Activated CD8-positive, alpha-beta T cell treated with anti-CD3 and anti-CD28 coated beads, Interleukin-2, amount 10 ng/mL, durations not matched to agents 7 days and 5 days (primary cell): ENCODE results near the gene NAT8L. TPM values are rescaled to one million over a fixed set of nuclear protein-coding genes. Genes with fewer than 3 reads are reported as not detected.

Experiments
- ATAC-seq: fragments of 150-1000 bp; cut with Tn5 transposase; one replicate; pipeline ENCODE4 v1.10.0; 2021; ENCODE audit warnings: moderate library complexity
- CTCF ChIA-PET: fragments of 350-600 bp; sonication (Branson Sonifier 250); formaldehyde crosslinking; loops from one replicate; lab custom pipeline; 2021; ENCODE audit warnings: antibody characterized with exemption; lab: Charles Lee
- POLR2A ChIA-PET: fragments of 350-600 bp; sonication (Branson Sonifier 250); formaldehyde crosslinking; loops from one replicate; lab custom pipeline; 2021; ENCODE audit warnings: antibody characterized with exemption; lab: Charles Lee
- DNase-seq: peaks from one replicate; pipeline ENCODE4 v3.0.0-alpha.2; 2020
- H3K27ac Mint-ChIP-seq: one replicate; pipeline ENCODE4 v1.8.0; 2021; ENCODE audit warnings: mild to moderate bottlenecking, mixed read lengths
- H3K27me3 Mint-ChIP-seq: one replicate; pipeline ENCODE4 v1.8.0; 2021; ENCODE audit warnings: low read depth, mixed read lengths
- H3K36me3 Mint-ChIP-seq: one replicate; pipeline ENCODE4 v1.8.0; 2021; ENCODE audit warnings: low read depth, mixed read lengths
- H3K4me1 Mint-ChIP-seq: one replicate; pipeline ENCODE4 v1.8.0; 2021; ENCODE audit warnings: low read depth, mixed read lengths
- H3K4me3 Mint-ChIP-seq: one replicate; pipeline ENCODE4 v1.8.0; 2021; ENCODE audit warnings: mild to moderate bottlenecking, mixed read lengths
- H3K9me3 Mint-ChIP-seq: one replicate; pipeline ENCODE4 v1.8.0; 2022; ENCODE audit warnings: mixed read lengths; ENCODE audit not compliant: insufficient read depth
- total RNA-seq, 2 experiments: library from RNA; stranded (reverse); gene quantifications; one replicate each; pipeline ENCODE4 v1.2.3, GENCODE V29; 2021

The NAT8L gene
- total RNA-seq, 2 experiments from 2014 or later, result 0.05 TPM; not detected in 1

DNA sequence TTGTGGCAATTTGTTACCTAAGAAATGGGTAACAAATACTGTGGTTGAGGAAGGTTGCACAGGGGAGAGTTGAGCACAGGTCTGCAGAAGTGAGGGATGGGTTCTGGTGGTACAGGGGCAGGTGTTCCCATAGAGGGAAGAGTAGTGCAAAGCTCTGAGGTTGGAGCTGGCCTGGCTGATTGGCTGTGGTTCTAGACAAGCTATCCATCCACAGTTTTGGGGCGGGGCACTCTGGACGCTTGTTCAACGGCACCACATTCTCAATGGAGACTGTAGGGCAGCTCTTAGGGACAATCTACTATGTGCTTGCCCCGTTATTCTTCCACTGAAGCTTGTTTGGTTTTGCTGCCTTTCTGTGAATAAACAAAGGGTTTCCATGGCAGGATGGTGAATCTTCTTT lies 35.4 kb downstream of the NAT8L start:
- ATAC-seq, result no peak

DNA sequence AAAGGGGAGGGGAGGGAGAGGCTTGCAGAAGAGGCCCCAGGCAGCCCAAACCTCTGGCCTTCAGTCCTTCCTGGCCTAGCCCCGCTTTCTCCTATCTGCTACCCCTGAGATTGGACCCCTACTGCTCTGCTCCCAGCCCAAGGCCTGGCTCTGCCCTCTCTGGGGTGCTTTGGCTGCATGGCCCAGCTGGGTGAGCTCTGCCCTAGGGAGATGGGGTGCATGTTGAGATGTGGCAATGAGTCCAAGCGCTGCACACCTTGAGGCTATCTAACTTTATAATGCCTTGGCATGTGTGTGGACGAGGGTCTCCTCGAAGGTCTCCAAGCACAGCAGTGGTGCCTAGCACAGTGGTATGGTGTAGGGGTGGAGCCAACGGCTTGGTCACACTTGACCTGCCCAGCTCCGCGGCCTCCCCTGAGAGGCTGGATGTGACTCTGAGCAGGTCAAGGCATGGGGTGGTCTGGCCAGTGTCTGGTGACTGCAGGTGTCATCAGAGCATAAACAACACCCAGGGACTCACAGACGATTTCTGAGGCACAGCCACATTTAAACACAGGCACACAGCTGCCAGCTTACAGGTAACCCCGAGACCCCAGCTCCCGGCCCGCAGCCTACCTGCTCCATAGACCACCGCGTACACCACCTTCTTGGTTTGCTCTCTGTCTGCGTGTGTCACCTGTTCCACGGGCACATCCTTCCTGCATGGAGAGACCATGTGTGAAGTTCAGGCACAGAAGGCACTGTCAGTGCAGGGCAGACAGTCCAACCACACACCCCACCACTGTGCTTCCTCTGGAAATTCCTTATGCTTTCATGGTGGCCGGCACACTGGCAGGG lies 36.3 kb downstream of the NAT8L start:
- Mint-ChIP-seq H3K9me3 (no peaks in the 10 kb centered on the region), H3K27me3 (peaks cover 10% of the 10 kb centered on the region), H3K36me3 (no peaks in the 10 kb centered on the region), H3K4me3 (no peak overlapping the region), H3K4me1 (no peaks in the 10 kb centered on the region), H3K27ac (no peak overlapping the region)
- ATAC-seq (no peak), DNase-seq (no peak)
- CTCF ChIA-PET, result no interaction called here
- POLR2A ChIA-PET, result no interaction called here

More for the DNA sequence above, 35.4 kb downstream of the NAT8L start:
- DNase-seq, result no peak
- H3K4me1 Mint-ChIP-seq, result no peaks in the 10 kb centered on the region
- no peaks in the 10 kb centered on the region for H3K36me3 Mint-ChIP-seq
- peaks cover 13% of the 10 kb centered on the region for H3K27me3 Mint-ChIP-seq
- no peak overlapping the region for H3K27ac Mint-ChIP-seq
- H3K9me3 Mint-ChIP-seq, result no peaks in the 10 kb centered on the region
- H3K4me3 Mint-ChIP-seq, result no peak overlapping the region
- ChIA-PET CTCF (no interaction called here), POLR2A (no interaction called here)

DNA sequence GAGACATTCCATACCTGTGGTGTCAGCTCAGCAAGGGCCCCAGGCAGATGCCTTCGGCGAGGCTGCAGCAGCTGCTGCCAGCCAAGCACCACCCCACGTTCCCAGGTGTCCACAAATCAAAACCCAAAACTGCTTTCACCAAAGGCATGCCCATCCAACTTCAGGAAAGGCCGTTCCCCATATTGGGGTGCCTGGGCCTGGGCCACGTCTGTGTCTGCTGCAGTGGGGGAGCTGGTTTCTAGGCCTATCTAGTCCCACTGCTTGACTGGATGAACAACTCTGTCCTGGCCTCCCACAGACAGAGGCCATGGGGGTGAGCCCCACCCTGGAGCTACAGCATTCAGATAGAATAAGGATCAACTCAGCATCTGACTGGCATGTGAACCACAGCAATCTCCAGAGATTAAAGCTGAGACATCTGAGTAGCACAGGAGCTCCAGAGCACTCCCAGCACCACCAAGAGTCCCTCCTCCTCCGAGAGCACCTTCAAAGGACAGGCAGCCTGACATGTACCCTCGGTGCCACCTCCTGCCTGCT lies 37.0 kb downstream of the NAT8L start:
- CTCF ChIA-PET, result no interaction called here
- POLR2A ChIA-PET, result no interaction called here
- Mint-ChIP-seq H3K27ac (no peak overlapping the region), H3K27me3 (peaks cover 10% of the 10 kb centered on the region), H3K4me1 (no peaks in the 10 kb centered on the region), H3K9me3 (no peaks in the 10 kb centered on the region), H3K4me3 (no peak overlapping the region), H3K36me3 (no peaks in the 10 kb centered on the region)
- DNase-seq, result no peak
- ATAC-seq, result no peak

DNA sequence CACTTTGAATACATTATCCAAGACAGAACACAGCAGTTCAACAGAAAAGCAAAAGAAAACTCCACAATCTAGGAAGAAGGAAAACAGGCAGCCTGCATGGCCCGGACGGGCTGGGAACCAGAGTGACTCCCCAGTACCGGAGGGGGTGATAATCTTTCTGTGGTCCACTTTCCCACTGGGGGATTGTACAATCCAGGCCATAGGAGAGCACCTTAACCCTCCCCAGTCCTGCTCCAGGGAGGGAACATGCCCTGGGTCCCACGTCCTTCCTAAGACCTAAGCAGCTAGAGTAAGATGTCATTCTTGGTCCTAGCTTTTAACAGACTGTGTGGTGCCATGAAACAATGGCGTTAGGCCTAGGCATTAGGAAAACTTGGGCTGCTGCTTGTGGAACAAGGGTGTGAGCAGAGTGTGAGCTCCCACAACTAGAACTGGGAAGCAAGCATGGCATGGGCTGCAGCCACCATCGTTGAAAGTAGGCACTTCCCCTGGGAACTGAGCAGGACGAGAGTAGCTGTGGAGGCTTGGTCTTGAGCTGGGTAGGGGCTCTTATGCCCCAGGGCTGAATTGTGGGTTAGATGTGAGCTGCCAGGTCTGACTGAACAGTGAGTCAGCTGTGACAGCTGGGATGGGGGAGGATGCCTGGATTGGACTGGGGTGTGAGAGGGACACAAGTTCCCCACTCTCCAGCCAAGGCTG lies 42.4 kb downstream of the NAT8L start:
- no peak overlapping the region for H3K4me3 Mint-ChIP-seq
- H3K27me3 Mint-ChIP-seq, result peaks cover 16% of the 10 kb centered on the region
- H3K36me3 Mint-ChIP-seq, result peaks cover 7% of the 10 kb centered on the region
- H3K4me1 Mint-ChIP-seq, result peaks cover 4% of the 10 kb centered on the region
- peaks cover 20% of the 10 kb centered on the region for H3K9me3 Mint-ChIP-seq
- POLR2A ChIA-PET, result no interaction called here
- ATAC-seq (no peak), DNase-seq (no peak)
- CTCF ChIA-PET, result no interaction called here
- H3K27ac Mint-ChIP-seq, result no peak overlapping the region

DNA sequence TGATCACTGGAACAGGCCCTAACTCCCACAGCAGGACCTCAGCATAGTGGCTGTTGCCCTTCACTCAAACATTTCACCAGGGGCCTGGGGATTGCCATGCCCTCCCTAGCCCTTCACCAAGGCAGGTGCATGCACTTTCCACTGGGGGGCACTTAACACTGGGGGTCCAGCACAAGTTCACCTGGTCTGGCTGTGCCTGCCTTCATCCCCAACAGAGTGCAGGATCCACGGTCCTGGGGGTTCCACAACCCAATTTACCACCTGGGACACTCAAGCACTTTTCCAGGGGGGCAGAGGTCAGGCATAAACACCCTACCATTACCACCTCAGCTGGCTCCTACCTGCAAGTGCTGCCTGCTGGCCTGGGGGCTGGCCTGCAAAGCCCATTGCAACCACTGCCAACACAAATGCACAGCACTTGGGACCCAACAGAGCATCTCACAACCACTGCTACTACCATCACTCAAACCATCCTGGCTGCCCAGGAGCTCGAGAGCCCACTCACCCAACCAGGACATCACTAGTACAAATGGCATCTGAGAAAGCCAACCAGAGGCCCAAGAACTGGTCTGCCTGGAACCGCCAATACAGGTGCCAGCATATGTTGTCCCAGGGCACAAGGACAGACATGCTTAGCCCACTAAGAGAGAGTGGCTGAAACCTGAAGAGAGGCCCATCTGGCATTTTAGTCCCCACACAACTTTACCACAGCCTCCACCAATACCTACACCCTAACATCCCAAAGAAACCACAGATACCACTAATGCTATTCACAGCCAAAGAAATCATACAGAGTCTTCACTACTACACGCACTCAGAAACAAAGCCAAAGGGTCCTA lies 43.1 kb downstream of the NAT8L start:
- Mint-ChIP-seq H3K9me3 (peaks cover 20% of the 10 kb centered on the region), H3K4me1 (peaks cover 4% of the 10 kb centered on the region), H3K4me3 (no peak overlapping the region), H3K27ac (no peak overlapping the region), H3K27me3 (peaks cover 16% of the 10 kb centered on the region), H3K36me3 (peaks cover 7% of the 10 kb centered on the region)
- POLR2A ChIA-PET, result no interaction called here
- no peak for ATAC-seq
- DNase-seq, result no peak
- CTCF ChIA-PET, result no interaction called here

DNA sequence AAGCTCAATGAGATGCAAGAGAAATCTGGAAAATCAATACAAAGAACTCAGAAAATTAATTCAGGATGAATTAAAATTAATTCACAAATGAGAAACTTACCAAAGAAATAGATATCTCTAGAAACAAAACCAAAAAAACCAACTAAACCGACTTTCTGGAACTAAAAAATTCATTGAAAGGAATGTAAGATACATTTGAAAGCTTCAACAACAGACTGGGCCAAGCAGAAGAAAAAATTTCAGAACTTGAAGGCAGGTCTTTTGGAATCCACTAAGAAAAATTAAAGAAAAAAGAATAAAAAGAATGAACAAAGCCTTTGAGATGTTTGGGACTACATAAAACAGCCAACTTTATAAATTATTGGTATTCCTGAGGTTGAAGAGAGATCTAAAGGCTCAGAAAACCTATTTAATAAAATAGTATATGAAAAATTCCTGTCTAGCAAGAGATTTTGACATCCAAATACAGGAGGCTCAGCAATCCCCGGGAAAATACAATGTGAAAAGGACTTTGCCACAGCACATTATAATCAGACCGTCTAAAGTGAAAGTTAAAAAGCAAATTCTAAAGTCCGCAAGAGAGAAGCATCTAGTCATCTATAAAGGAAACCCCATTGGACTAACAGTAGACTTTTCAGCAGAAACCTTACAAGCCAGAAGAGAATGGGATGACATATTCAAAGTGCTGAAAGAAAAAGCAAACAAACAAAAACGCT lies 44.2 kb downstream of the NAT8L start:
- H3K27ac Mint-ChIP-seq, result no peak overlapping the region
- peaks cover 16% of the 10 kb centered on the region for H3K27me3 Mint-ChIP-seq
- H3K9me3 Mint-ChIP-seq, result peaks cover 20% of the 10 kb centered on the region
- ATAC-seq (no peak), DNase-seq (no peak)
- peaks cover 4% of the 10 kb centered on the region for H3K4me1 Mint-ChIP-seq
- H3K4me3 Mint-ChIP-seq, result no peak overlapping the region
- POLR2A ChIA-PET, result no interaction called here
- CTCF ChIA-PET, result no interaction called here
- peaks cover 7% of the 10 kb centered on the region for H3K36me3 Mint-ChIP-seq

DNA sequence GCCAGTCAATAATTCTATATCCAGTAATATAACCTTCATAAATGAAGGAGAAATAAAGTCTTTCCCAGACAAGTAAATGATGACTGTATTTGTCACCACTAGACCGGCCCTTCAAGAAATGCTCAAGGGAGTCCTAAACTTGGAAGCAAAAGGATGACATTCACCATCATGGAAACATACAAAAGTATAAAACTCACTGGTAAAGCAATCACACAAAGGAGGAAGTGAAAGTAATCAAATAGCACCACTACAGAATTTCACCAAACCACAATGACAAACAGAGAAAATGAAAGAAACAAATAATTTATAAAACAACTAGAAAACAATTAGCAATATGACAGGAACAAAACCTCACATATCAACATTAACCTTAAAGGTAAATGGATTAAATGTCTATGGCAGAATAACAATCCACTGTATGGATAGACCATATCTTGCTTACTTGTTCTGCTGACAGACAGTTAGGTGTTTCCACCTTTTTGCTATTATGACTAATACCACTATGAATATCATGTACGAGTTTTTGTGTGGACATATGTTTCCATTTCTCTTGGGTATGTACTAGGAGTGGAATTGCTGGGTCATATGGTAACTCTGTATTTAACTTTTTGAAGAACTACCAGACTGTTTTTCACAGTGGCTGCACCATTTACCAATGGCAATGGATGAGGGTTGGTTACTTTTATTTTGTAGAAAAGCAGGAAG lies 44.9 kb downstream of the NAT8L start:
- POLR2A ChIA-PET, result no interaction called here
- Mint-ChIP-seq H3K36me3 (peaks cover 7% of the 10 kb centered on the region), H3K27ac (no peak overlapping the region), H3K9me3 (peaks cover 20% of the 10 kb centered on the region), H3K4me1 (peaks cover 4% of the 10 kb centered on the region), H3K27me3 (peaks cover 13% of the 10 kb centered on the region), H3K4me3 (no peak overlapping the region)
- CTCF ChIA-PET, result no interaction called here
- no peak for ATAC-seq
- no peak for DNase-seq

DNA sequence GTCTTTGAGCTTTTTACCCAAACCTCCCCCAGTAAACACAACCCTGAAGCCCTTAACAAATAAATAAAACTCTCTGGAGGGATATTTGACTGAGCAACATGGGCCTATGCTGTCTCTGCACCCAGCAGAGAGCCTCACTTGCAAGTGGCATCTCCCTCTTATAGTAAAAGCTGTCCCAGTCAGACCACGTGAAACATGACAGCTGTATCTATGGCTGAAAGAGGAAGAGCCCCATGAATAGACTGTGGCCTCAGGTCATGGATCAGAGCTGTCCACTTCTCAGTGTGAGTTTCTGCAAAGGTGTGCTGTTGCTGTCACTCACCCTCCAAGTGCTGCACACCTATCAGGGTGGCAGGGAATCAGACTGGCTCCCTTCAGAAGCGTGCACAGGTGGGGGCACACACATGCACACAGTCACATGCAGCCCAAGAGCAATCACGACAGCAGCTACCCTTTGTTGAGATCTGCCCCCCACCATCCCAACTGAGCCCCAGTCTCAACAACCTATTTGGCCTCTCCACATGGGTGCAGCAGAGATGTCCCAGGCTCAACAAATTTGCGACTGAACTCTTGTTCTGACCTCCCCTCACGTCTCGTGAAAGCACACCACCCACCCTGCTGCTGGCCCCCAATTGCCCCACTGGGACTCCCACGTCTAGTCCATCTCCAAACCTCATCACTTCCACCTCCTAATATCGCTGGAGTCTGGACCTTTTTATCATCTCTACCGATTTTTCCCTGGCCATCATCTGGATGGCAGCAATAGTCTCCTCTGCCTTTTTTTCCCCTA lies 45.6 kb downstream of the NAT8L start:
- ATAC-seq, result no peak
- no peak overlapping the region for H3K27ac Mint-ChIP-seq
- no peak for DNase-seq
- H3K4me1 Mint-ChIP-seq, result peaks cover 4% of the 10 kb centered on the region
- peaks cover 20% of the 10 kb centered on the region for H3K9me3 Mint-ChIP-seq
- peaks cover 7% of the 10 kb centered on the region for H3K36me3 Mint-ChIP-seq
- CTCF ChIA-PET, result no interaction called here
- H3K4me3 Mint-ChIP-seq, result no peak overlapping the region
- POLR2A ChIA-PET, result no interaction called here
- peaks cover 11% of the 10 kb centered on the region for H3K27me3 Mint-ChIP-seq

DNA sequence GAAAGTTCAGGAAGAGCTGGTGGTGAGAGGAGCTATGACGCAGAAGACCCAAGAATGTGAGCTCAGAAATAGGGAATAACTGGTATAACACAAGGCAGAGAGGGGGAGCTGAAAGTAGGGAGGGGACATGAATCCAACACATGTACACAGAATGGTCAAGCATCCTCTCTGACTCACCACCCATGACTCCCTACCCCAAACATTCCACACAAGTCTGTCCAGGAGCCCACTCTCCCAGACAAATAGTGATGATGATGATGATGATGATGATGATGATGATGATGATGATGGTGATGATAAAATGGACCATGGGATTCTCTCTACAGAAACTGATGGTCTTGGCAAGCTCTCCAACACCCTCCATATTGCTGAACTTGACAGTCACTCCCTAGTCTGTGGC lies 46.4 kb downstream of the NAT8L start:
- peaks cover 20% of the 10 kb centered on the region for H3K9me3 Mint-ChIP-seq
- ChIA-PET POLR2A (no interaction called here), CTCF (no interaction called here)
- peaks cover 4% of the 10 kb centered on the region for H3K4me1 Mint-ChIP-seq
- no peak overlapping the region for H3K4me3 Mint-ChIP-seq
- H3K27me3 Mint-ChIP-seq, result peaks cover 14% of the 10 kb centered on the region
- no peak overlapping the region for H3K27ac Mint-ChIP-seq
- no peak for DNase-seq
- peaks cover 7% of the 10 kb centered on the region for H3K36me3 Mint-ChIP-seq
- ATAC-seq, result no peak

DNA sequence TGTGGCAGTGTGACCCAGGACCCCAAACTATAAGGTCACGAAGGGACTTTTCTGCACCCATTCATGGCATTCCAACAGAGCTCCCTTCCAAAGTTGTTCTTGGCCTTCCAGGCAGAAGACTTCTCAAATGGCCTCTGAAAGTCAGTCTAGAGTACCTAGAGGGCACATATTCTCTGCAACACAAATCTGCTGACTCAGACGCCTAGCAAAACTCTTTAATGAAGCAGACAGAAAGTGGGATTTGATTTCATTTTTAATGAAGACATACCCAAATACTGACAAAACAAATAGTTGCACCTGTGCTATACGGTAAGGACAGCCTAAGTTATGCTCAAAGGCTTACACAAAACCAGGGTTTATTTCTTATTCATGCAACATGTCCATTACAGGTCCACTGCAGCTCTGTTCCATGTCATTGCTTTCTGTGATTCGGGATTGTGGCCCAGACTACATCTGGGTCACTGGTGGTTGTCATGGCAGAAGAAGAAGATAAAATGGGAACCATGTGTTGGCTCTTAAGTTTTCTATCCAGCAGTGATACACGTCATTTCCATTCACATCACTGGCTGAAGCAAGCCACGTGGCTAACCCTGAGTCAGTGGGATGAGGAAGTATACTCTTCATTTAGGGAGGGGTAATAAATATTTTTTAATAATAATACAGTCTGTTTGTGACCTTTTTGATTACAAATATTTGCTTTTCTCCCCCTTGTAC lies 57.7 kb downstream of the NAT8L start:
- DNase-seq, result no peak
- no peak overlapping the region for H3K4me3 Mint-ChIP-seq
- no peaks in the 10 kb centered on the region for H3K9me3 Mint-ChIP-seq
- H3K27ac Mint-ChIP-seq, result no peak overlapping the region
- no peaks in the 10 kb centered on the region for H3K4me1 Mint-ChIP-seq
- POLR2A ChIA-PET, result no interaction called here
- peaks cover 12% of the 10 kb centered on the region for H3K27me3 Mint-ChIP-seq
- no peaks in the 10 kb centered on the region for H3K36me3 Mint-ChIP-seq
- CTCF ChIA-PET, result no interaction called here
- ATAC-seq, result no peak
